Measurements from ENCODE around the gene GOSR2. TPM values are rescaled to one million over a fixed set of nuclear protein-coding genes. Genes with fewer than 3 reads are reported as not detected.

The GOSR2 gene
- total and polyA plus RNA-seq, 12 donors, result 14.4 to 69.2 (median 43.3) TPM

- intact Hi-C loops (cut with DNase I), result no loop called here
- WGBS, 4 donors, result 67 to 71% (median 68%) methylated on average over 9 to 10 of the region's 10 CpGs
- H3K9me3 ChIP-seq (replicated peaks in 1 of 3), result no peaks in the 10 kb centered on the region
- peaks cover 14 to 50% of the 10 kb centered on the region in 2 donors for H3K4me1 ChIP-seq (replicated peaks in 1 of 2)
- TF ChIP-seq CTCF (IDR thresholded peaks at IDR 0.05) (no peak), POLR2A (IDR thresholded peaks at IDR 0.05) (no peak)
- no peak for DNase-seq
- H3K27me3 ChIP-seq, result no peaks in the 10 kb centered on the region
- peaks cover 0 to 42% of the 10 kb centered on the region in 2 donors for H3K36me3 ChIP-seq (replicated peaks in 1 of 2)
- H3K27ac ChIP-seq, result peak overlapping the region in 1 of 5 donors; percentile 25
- H3K4me3 ChIP-seq, result no peak overlapping the region
These were observed 5.7 kb downstream of the GOSR2 start for GRCh38 chr17:46928467-46929261.

GRCh38 chr17:46929413-46929812 lies 6.5 kb downstream of the GOSR2 start:
- DNase-seq, result no peak
- Histone ChIP-seq H3K9me3 (replicated peaks in 1 of 3) (no peaks in the 10 kb centered on the region), H3K4me1 (replicated peaks in 1 of 2) (peaks cover 8 to 42% of the 10 kb centered on the region in 2 donors), H3K27ac (peak overlapping the region in 1 of 5 donors; percentile 25), H3K4me3 (no peak overlapping the region), H3K27me3 (no peaks in the 10 kb centered on the region), H3K36me3 (replicated peaks in 1 of 2) (peaks cover 0 to 50% of the 10 kb centered on the region in 2 donors)
- no peak for TF ChIP-seq POLR2A (IDR thresholded peaks at IDR 0.05)
- no peak for TF ChIP-seq CTCF (IDR thresholded peaks at IDR 0.05)
- intact Hi-C loops (cut with DNase I), result no loop called here
- 69 to 85% (median 77%) methylated on average over 5 to 6 of the region's 6 CpGs for WGBS, 4 donors

GRCh38 chr17:46930051-46930450 lies 7.1 kb downstream of the GOSR2 start:
- Histone ChIP-seq H3K27ac (no peak overlapping the region), H3K36me3 (replicated peaks in 1 of 2) (peaks cover 0 to 56% of the 10 kb centered on the region in 2 donors), H3K4me1 (replicated peaks in 1 of 2) (peaks cover 2 to 36% of the 10 kb centered on the region in 2 donors), H3K9me3 (replicated peaks in 1 of 3) (no peaks in the 10 kb centered on the region), H3K27me3 (no peaks in the 10 kb centered on the region), H3K4me3 (no peak overlapping the region)
- DNase-seq, result no peak
- whole genome bisulfite sequencing, 4 donors, result 92 to 95% (median 93%) methylated on average over 4 of the region's 4 CpGs
- TF ChIP-seq POLR2A (IDR thresholded peaks at IDR 0.05) (no peak), CTCF (IDR thresholded peaks at IDR 0.05) (no peak)
- intact Hi-C loops (cut with DNase I), result no loop called here

- H3K27me3 ChIP-seq, result no peaks in the 10 kb centered on the region
- no peaks in the 10 kb centered on the region for H3K9me3 ChIP-seq (replicated peaks in 1 of 3)
These were observed 8.6 kb downstream of the GOSR2 start for GRCh38 chr17:46931596-46931995.

More at GRCh38 chr17:46931596-46931995, 8.6 kb downstream of the GOSR2 start:
- Histone ChIP-seq H3K4me1 (replicated peaks in 1 of 2) (peaks cover 0 to 25% of the 10 kb centered on the region in 2 donors), H3K27ac (no peak overlapping the region), H3K4me3 (no peak overlapping the region), H3K36me3 (replicated peaks in 1 of 2) (peaks cover 0 to 71% of the 10 kb centered on the region in 2 donors)
- no peak for DNase-seq
- TF ChIP-seq CTCF (IDR thresholded peaks at IDR 0.05) (no peak), POLR2A (IDR thresholded peaks at IDR 0.05) (no peak)
- intact Hi-C loops (cut with DNase I), result no loop called here
- WGBS, 4 donors, result 82 to 90% (median 86%) methylated on average over 4 of the region's 4 CpGs
